GM12878 (cell line): ENCODE data around the gene GORASP1.

Experiments used
- CHD1 ChIP-seq: IDR thresholded peaks from 2 replicates; pipeline ENCODE4 v1.6.1; 2012; ENCODE audit warnings: low read depth, low read length, improper control_type of control experiment
- EZH2 ChIP-seq: IDR thresholded peaks from 2 replicates; pipeline ENCODE4 v1.6.1; 2012; ENCODE audit warnings: low read depth, mild to moderate bottlenecking, control low read depth, inconsistent platforms, low read length, borderline replicate concordance; ENCODE audit not compliant: control insufficient read depth
- FOXM1 ChIP-seq: IDR thresholded peaks from 2 replicates; pipeline ENCODE4 v1.6.1; 2012; ENCODE audit warnings: low read depth, mild to moderate bottlenecking, inconsistent platforms, low read length, moderate library complexity
- GABPA ChIP-seq: IDR thresholded peaks from 2 replicates; pipeline ENCODE4 v1.6.1; 2014; ENCODE audit warnings: antibody characterized with exemption, low read depth, mild to moderate bottlenecking, inconsistent platforms
- MYC ChIP-seq: IDR thresholded peaks from 2 replicates; pipeline ENCODE4 v1.6.1; 2011; ENCODE audit warnings: mild to moderate bottlenecking, low read length, moderate library complexity, inconsistent platforms; ENCODE audit not compliant: insufficient read depth, insufficient replicate concordance, insufficient read length, severe bottlenecking
- TAF1 ChIP-seq: IDR thresholded peaks from 2 replicates; pipeline ENCODE4 v1.6.1; 2011; ENCODE audit warnings: mild to moderate bottlenecking, low read depth, low read length, borderline replicate concordance
- TBL1XR1 ChIP-seq: IDR thresholded peaks from 2 replicates; pipeline ENCODE4 v1.6.1; 2012; ENCODE audit warnings: low read depth, low read length, improper control_type of control experiment
- YY1 ChIP-seq: IDR thresholded peaks from 2 replicates; pipeline ENCODE4 v1.6.1; 2011; ENCODE audit warnings: low read depth, mild to moderate bottlenecking, low read length
- ZSCAN29 ChIP-seq: fragments of 450-650 bp; IDR thresholded peaks from 2 replicates; pipeline ENCODE4 v1.6.1; 2017; ENCODE audit warnings: mild to moderate bottlenecking, moderate library complexity

DNA sequence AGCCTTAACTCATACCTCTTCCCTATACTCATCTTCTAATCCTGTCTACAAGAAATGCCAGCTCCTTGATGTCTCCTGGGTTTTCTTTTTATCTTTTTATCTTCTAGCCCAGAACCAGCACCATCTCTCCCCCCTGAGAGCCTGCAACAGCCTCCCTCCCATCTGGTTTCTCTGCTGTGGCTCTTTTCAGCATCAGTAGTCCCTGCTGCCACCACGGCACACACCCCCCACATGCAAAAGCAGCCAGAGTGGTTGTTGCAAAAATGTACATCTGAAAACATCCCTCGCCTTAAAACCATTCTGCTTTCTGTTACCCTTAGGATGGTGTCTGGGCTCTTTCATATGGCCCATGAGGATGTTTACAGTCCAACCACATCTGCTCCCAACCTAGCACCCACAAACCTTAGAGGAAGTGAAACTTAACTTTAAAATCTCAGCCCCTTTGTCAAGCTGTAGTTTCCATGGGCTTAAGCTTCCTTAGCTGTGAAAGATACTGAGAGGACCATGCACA is 828 bp upstream of the GORASP1 start:
- TF ChIP-seq CHD1 (no peak), GABPA (no peak), ZSCAN29 (no peak), EZH2 (no peak), MYC (no peak), TBL1XR1 (peak; percentile 60; the same call in 1 of the 2 replicates), YY1 (no peak), FOXM1 (no peak), TAF1 (no peak)
